K562 (cell line): ENCODE results near the gene INO80. TPM values are rescaled to one million over a fixed set of nuclear protein-coding genes. Genes with fewer than 3 reads are reported as not detected.

Experiments used
- ATAC-seq: fragments of 200-7000 bp; cut with Tn5 transposase; 3 replicates; pipeline ENCODE4 v1.9.1; 2020; ENCODE audit warnings: moderate library complexity
- BruUV-seq: library from RNA; stranded (reverse); fragments of 400-500 nt; replicated peaks from 2 replicates; lab custom pipeline; 2021; lab: Mats Ljungman, UMichigan
- CTCF ChIA-PET: fragments of 300-600 bp; formaldehyde crosslinking; extraction: SDS; loops from one replicate; lab custom pipeline; 2021; ENCODE audit warnings: low intra/inter-chr PET ratio; lab: Yijun Ruan, JAX
- POLR2A ChIA-PET: fragments of 300-600, 350-650 bp; sonication (Branson Sonifier 250); formaldehyde crosslinking; extraction: SDS; loops from one replicate; lab custom pipeline; 2021; ENCODE audit warnings: antibody characterized with exemption, inconsistent platforms; lab: Yijun Ruan, JAX
- DNase-seq, 4 experiments: peaks; one replicate each; pipeline versions ENCODE4 v3.0.0 to v3.0.0-alpha.2; 2011 to 2018; ENCODE audit warnings: low spot score in 3 of 4, mixed read lengths in 3 of 4; ENCODE audit errors: extremely low read depth in 1 of 4
- FAIRE-seq: peaks from 2 replicates; lab custom pipeline; 2011; peaks lifted over from hg19 to GRCh38; lab: Jason Lieb, UNC
- H2AFZ ChIP-seq: 2 replicates; pipeline ENCODE4 v1.6.0; 2011; ENCODE audit warnings: low read depth, low read length, control low read depth, inconsistent platforms
- H3K27ac ChIP-seq: fragments of 200-600 bp; 3 replicates; pipeline ENCODE4 v1.8.0; 2011; ENCODE audit warnings: low read depth, mild to moderate bottlenecking, control low read depth, inconsistent platforms, low read length, moderate library complexity, mixed read lengths; ENCODE audit errors: extremely low read depth
- H3K27me3 ChIP-seq, 2 experiments: fragments of 300-600 bp in 1 of 2; 2 replicates in 1 of 2; 3 replicates in 1 of 2; pipeline versions ENCODE4 v1.6.0 to v1.8.0; 2011; ENCODE audit warnings: inconsistent platforms in 2 of 2, low read length in 2 of 2, mild to moderate bottlenecking in 1 of 2, mixed read lengths in 1 of 2, moderate library complexity in 1 of 2; ENCODE audit not compliant: control insufficient read depth in 2 of 2, insufficient read depth in 2 of 2
- H3K36me3 ChIP-seq: fragments of 300-600 bp; 3 replicates; pipeline ENCODE4 v1.8.0; 2011; ENCODE audit warnings: mild to moderate bottlenecking, low read length, inconsistent platforms; ENCODE audit not compliant: control insufficient read depth, insufficient read depth
- H3K4me1 ChIP-seq, 2 experiments: fragments of 200-600 bp in 1 of 2; replicated peaks in 1 of 2; 2 replicates in 1 of 2; 3 replicates in 1 of 2; pipeline versions ENCODE4 v1.5.1 to v1.8.0; 2011; ENCODE audit warnings: inconsistent platforms in 2 of 2, low read length in 2 of 2, mild to moderate bottlenecking in 1 of 2, mixed read lengths in 1 of 2, moderate library complexity in 1 of 2; ENCODE audit not compliant: control insufficient read depth in 2 of 2, insufficient read depth in 2 of 2
- H3K4me2 ChIP-seq: 2 replicates; pipeline ENCODE4 v1.6.1; 2011; ENCODE audit warnings: low read length, control low read depth, inconsistent platforms, mixed read lengths; ENCODE audit not compliant: insufficient read depth
- H3K4me3 ChIP-seq: fragments of 200-600 bp; sonication (generic), shearing (Covaris generic); 2 replicates; pipeline ENCODE4 v1.5.1; 2016; ENCODE audit warnings: control low read depth, inconsistent platforms
- H3K79me2 ChIP-seq: fragments of 200-600 bp; 3 replicates; pipeline ENCODE4 v1.8.0; 2011; ENCODE audit warnings: low read length, inconsistent platforms; ENCODE audit not compliant: control insufficient read depth, insufficient read depth
- H3K9ac ChIP-seq, 2 experiments: 2 replicates each; pipeline versions ENCODE4 v1.6.0 to v1.6.1; 2011; ENCODE audit warnings: low read depth in 2 of 2, low read length in 2 of 2, control low read depth in 1 of 2, inconsistent platforms in 1 of 2, mild to moderate bottlenecking in 1 of 2, mixed read lengths in 1 of 2; ENCODE audit not compliant: insufficient read depth in 1 of 2
- H3K9me1 ChIP-seq: one replicate; pipeline ENCODE4 v1.6.0; 2011; ENCODE audit warnings: inconsistent platforms, mild to moderate bottlenecking, low read length, moderate library complexity; ENCODE audit not compliant: control insufficient read depth, insufficient read depth
- H3K9me3 ChIP-seq: replicated peaks from 2 replicates; pipeline ENCODE4 v1.5.1; 2011; ENCODE audit warnings: low read depth, low read length, inconsistent platforms; ENCODE audit not compliant: control insufficient read depth, insufficient read depth
- H4K20me1 ChIP-seq: replicated peaks from 2 replicates; pipeline ENCODE4 v1.6.1; 2011; ENCODE audit warnings: low read length, inconsistent platforms, mixed read lengths; ENCODE audit not compliant: control insufficient read depth, insufficient read depth
- ARID2 ChIP-seq: fragments of 450-650 bp; IDR thresholded peaks from 2 replicates; pipeline ENCODE4 v1.6.1; 2017; ENCODE audit warnings: antibody characterized with exemption, mild to moderate bottlenecking
- ASH1L ChIP-seq: fragments of 450-650 bp; IDR thresholded peaks from 2 replicates; pipeline ENCODE4 v1.6.1; 2018; ENCODE audit warnings: borderline replicate concordance, mild to moderate bottlenecking, low read depth; ENCODE audit not compliant: partially characterized antibody
- CC2D1A ChIP-seq: fragments of 450-650 bp; IDR thresholded peaks from 2 replicates; pipeline ENCODE4 v1.6.1; 2017; ENCODE audit warnings: mild to moderate bottlenecking
- GABPB2 ChIP-seq: fragments of 250-450 bp; sonication (Bioruptor Pico); conservative IDR thresholded peaks from 2 replicates; pipeline ENCODE4 v1.5.1; 2021; ENCODE audit warnings: mild to moderate bottlenecking
- KDM4B ChIP-seq, 2 experiments: fragments of 450-650 bp in 1 of 2; sonication (generic) in 1 of 2; IDR thresholded peaks; 2 replicates each; pipeline ENCODE4 v1.6.1; 2016 to 2017; ENCODE audit warnings: borderline replicate concordance in 2 of 2, antibody characterized with exemption in 1 of 2, low read depth in 1 of 2, mild to moderate bottlenecking in 1 of 2
- MAFG ChIP-seq: fragments of 450-650 bp; conservative IDR thresholded peaks from 2 replicates; pipeline ENCODE4 v1.6.1; 2016; ENCODE audit warnings: missing genetic modification characterization, missing compliant biosample characterization
- SMARCE1 ChIP-seq: fragments of 450-650 bp; IDR thresholded peaks from 2 replicates; pipeline ENCODE4 v1.7.1; 2016; ENCODE audit warnings: mild to moderate bottlenecking
- XRCC3 ChIP-seq: fragments of 450-650 bp; IDR thresholded peaks from 2 replicates; pipeline ENCODE4 v1.6.1; 2017; ENCODE audit warnings: mild to moderate bottlenecking, moderate library complexity
- ZZZ3 ChIP-seq: fragments of 450-650 bp; IDR thresholded peaks from 2 replicates; pipeline ENCODE4 v1.6.1; 2016; ENCODE audit warnings: antibody characterized with exemption, mild to moderate bottlenecking, moderate library complexity
- WGBS: fragments of 100-300 bp; shearing (Covaris generic); methylation state at CpG from one replicate; pipeline ENCODE4 v1.1.6; 2016; ENCODE audit warnings: low coverage, mixed read lengths; ENCODE audit not compliant: insufficient coverage; ENCODE audit errors: missing lambda C conversion rate; 5-methylcytosine and 5-hydroxymethylcytosine counted together
- in situ Hi-C: fragments of 300-500 bp; cut with MboI; formaldehyde crosslinking; loops from 4 replicates; pipeline ENCODE4 v1.15.0; 2018; ENCODE audit warnings: inconsistent platforms, mixed read lengths
- intact Hi-C: fragments of 100-400 bp; cut with micrococcal nuclease; formaldehyde crosslinking; loops from 2 replicates; pipeline ENCODE4 v1.14.2; 2022
- polyA plus RNA-seq, 8 experiments: library from polyadenylated mRNA; depleted of rRNA in 4 of 8; stranded (reverse) in 5 of 8; unstranded in 3 of 8; fragments of >200 nt; fragmentation: Nextera tagmentation in 2 of 8; fragmentation: Illumina TruSeq in 1 of 8; extraction: Ambion mirVana in 2 of 8; extraction: Trizol in 1 of 8; gene quantifications; 2 replicates each; pipeline versions ENCODE4 v1.2.1 to v1.2.3, GENCODE V29; 2011 to 2014; ENCODE audit warnings: inconsistent platforms in 1 of 8, missing spikeins in 1 of 8
- total RNA-seq, 7 experiments: library from RNA; depleted of rRNA in 6 of 7; stranded (reverse); fragments of >200 nt in 6 of 7; fragmentation: Illumina TruSeq in 2 of 7; extraction: Trizol in 2 of 7; gene quantifications; 2 replicates each; pipeline versions ENCODE4 v1.2.1 to v1.2.3, GENCODE V29; 2011 to 2021; ENCODE audit warnings: low replicate concordance in 1 of 7
- TF ChIP-seq, protein P1 (sequence below), 2 experiments: fragments of 450-650 bp in 1 of 2; sonication (generic) in 1 of 2; formaldehyde crosslinking in 1 of 2; IDR thresholded peaks in 1 of 2; conservative IDR thresholded peaks in 1 of 2; 2 replicates each; pipeline versions ENCODE4 v1.6.1 to v1.8.1; 2016 to 2023; ENCODE audit warnings: mild to moderate bottlenecking in 2 of 2, moderate library complexity in 2 of 2, inconsistent platforms in 1 of 2, missing genetic modification reagents in 1 of 2

INO80 gene
- total and polyA plus RNA-seq, 9 of the 15 experiments (the other 6 are each of a cell fraction or from before 2014, with no cell fraction given): 1.1 to 25.7 (median 19.9) TPM

DNA sequence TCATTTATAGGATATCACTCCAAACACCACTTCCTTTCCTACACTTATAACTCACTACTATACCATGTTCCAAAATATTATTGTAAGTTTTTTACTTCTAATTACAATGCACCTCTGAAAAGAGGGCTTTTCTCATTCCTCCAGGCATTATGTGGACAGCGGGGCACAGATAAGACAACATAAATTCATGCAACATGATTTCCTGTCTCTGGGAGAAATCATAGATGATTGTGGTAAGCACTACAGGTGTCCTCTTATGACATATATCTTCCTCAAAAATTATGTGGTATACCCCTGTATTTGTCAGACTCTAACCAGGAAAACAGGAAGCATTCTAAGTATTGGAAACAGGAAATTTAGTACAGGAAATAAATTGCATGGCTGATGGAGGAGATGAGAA, 45.7 kb upstream of the INO80 start:
- no peak for FAIRE-seq
- ATAC-seq: no peak
- 38% methylated on average over 1 of the region's 1 CpG for WGBS
- H3K4me2 ChIP-seq: no peak overlapping the region
- no peaks in the 10 kb centered on the region for H3K79me2 ChIP-seq
- H3K27ac ChIP-seq: no peak overlapping the region
- intact Hi-C loops: no loop called here
- no TSS peak for BruUV-seq
- no peak overlapping the region for H2AFZ ChIP-seq
- H3K9ac ChIP-seq: no peak overlapping the region
- H3K9me1 ChIP-seq: no peaks in the 10 kb centered on the region
- DNase-seq: no peak
- H3K4me1 ChIP-seq: no peaks in the 10 kb centered on the region; a peak in 1 of 5 replicates
- ChIA-PET POLR2A (no interaction called here), CTCF (no interaction called here)
- H3K4me3 ChIP-seq: no peak overlapping the region
- no peaks in the 10 kb centered on the region for H3K9me3 ChIP-seq
- in situ Hi-C loops: no loop called here
- no peaks in the 10 kb centered on the region; a peak in 1 of 5 replicates for H3K27me3 ChIP-seq
- TF ChIP-seq MAFG (tag): no peak
- H3K36me3 ChIP-seq: no peaks in the 10 kb centered on the region
- no peaks in the 10 kb centered on the region for H4K20me1 ChIP-seq

DNA sequence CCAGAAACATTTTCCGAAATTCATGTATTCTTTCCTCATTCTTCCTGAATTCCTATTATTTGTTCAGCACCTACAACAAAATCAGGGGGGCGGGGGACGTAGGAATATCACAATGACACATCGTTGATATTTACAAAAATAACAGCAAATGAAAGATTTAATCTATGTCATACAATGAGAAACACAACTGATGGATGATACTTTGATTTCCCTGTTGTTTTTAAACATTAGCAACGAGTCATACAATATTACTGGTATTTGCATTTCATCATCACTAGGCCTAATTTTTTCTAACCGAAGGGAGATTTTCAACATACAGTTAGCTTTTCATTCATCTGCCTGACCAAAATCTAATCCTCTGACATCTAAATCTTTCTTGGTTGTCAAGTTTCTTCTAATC, 45.3 kb upstream of the INO80 start:
- Histone ChIP-seq H3K9ac (no peak overlapping the region), H3K4me1 (no peaks in the 10 kb centered on the region; a peak in 1 of 5 replicates), H3K4me2 (no peak overlapping the region), H3K36me3 (no peaks in the 10 kb centered on the region)
- TF ChIP-seq ZZZ3: no peak
- TF ChIP-seq, protein P1, sequence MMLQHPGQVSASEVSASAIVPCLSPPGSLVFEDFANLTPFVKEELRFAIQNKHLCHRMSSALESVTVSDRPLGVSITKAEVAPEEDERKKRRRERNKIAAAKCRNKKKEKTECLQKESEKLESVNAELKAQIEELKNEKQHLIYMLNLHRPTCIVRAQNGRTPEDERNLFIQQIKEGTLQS (IDR thresholded peaks at IDR 0.05): peak; percentile 44; the same call in 1 of the 2 replicates
- TF ChIP-seq, protein P1 (CRISPR knock-in tag; conservative IDR thresholded peaks at IDR 0.05): no peak
- no peak for TF ChIP-seq ARID2
- no peak for TF ChIP-seq XRCC3
- no peak for TF ChIP-seq SMARCE1
- no peak for TF ChIP-seq ASH1L
- no peak for TF ChIP-seq CC2D1A
- TF ChIP-seq KDM4B (IDR thresholded peaks at IDR 0.05; ENCODE audit: borderline replicate concordance in 2 of 2, low read depth in 1 of 2): no peak
- TF ChIP-seq GABPB2 (CRISPR knock-in tag): no peak
- TF ChIP-seq, all 486 proteins: peak for 1
- ATAC-seq: no peak
- BruUV-seq: no TSS peak
- H3K4me3 ChIP-seq: no peak overlapping the region
- no peak for FAIRE-seq
- H2AFZ ChIP-seq: no peak overlapping the region
- no peaks in the 10 kb centered on the region; a peak in 1 of 5 replicates for H3K27me3 ChIP-seq
- no peak overlapping the region for H3K27ac ChIP-seq
- no peaks in the 10 kb centered on the region for H3K9me1 ChIP-seq
- DNase-seq: no peak
- ChIA-PET CTCF (no interaction called here), POLR2A (no interaction called here)
- intact Hi-C loops: no loop called here
- no peaks in the 10 kb centered on the region for H3K9me3 ChIP-seq
- H3K79me2 ChIP-seq: no peaks in the 10 kb centered on the region
- 37% methylated on average over 6 of the region's 6 CpGs for WGBS
- in situ Hi-C loops: no loop called here
- H4K20me1 ChIP-seq: no peaks in the 10 kb centered on the region
